ENCODE results near the gene SLC8B1.

The SLC8B1 gene

GRCh38 chr12:113351089-113351488 lies 16.2 kb upstream of the SLC8B1 start:
- no peak overlapping the region for H2AK5ac ChIP-seq (ENCODE audit: low read length)
- no peak overlapping the region for H3K4ac ChIP-seq (ENCODE audit: low read depth, low read length)
- H4K12ac ChIP-seq (ENCODE audit: low read depth, low read length), result no peak overlapping the region
- H3K9ac ChIP-seq (ENCODE audit: low read length), result no peak overlapping the region
- no peak overlapping the region for H2BK12ac ChIP-seq (ENCODE audit: low read length)
- H2BK5ac ChIP-seq (ENCODE audit: low read depth, low read length, poor library complexity), result no peak overlapping the region
- no peak overlapping the region for H3K23ac ChIP-seq (ENCODE audit: low read length)
- no peak overlapping the region for H3K4me3 ChIP-seq (ENCODE audit: low read depth, low read length)
- no peaks in the 10 kb centered on the region for H3K27me3 ChIP-seq (ENCODE audit: insufficient read depth, low read length)
- H2BK120ac ChIP-seq (ENCODE audit: insufficient read depth, low read length, poor library complexity), result no peak overlapping the region
- no peak overlapping the region for H3K18ac ChIP-seq (ENCODE audit: low read length)
- H4K91ac ChIP-seq (ENCODE audit: low read depth, low read length), result no peak overlapping the region
- no peak overlapping the region for H3K4me2 ChIP-seq (ENCODE audit: low read length)
- DNase-seq, result peak in 1 of 2 donors; percentile 29
- H2AFZ ChIP-seq (ENCODE audit: insufficient read depth, low read length, poor library complexity), result no peak overlapping the region
- H3K79me1 ChIP-seq (ENCODE audit: low read length), result no peaks in the 10 kb centered on the region
- H3K9me3 ChIP-seq (ENCODE audit: insufficient read depth, low read depth, low read length), result no peaks in the 10 kb centered on the region
- H3K14ac ChIP-seq (ENCODE audit: low read length), result no peak overlapping the region
- H3K27ac ChIP-seq (ENCODE audit: low read depth, low read length), result no peak overlapping the region
- H3K79me2 ChIP-seq (ENCODE audit: control insufficient read depth, insufficient read depth, low read length, poor library complexity), result no peaks in the 10 kb centered on the region
- no peaks in the 10 kb centered on the region for H3K36me3 ChIP-seq (ENCODE audit: control insufficient read depth in 1 of 2, insufficient read depth in 2 of 2, low read length in 2 of 2)
- no peak overlapping the region for H4K8ac ChIP-seq (ENCODE audit: low read depth, low read length)
- H3K4me1 ChIP-seq (ENCODE audit: control insufficient read depth in 1 of 2, insufficient read depth in 2 of 2, low read length in 2 of 2), result no peaks in the 10 kb centered on the region

DNA sequence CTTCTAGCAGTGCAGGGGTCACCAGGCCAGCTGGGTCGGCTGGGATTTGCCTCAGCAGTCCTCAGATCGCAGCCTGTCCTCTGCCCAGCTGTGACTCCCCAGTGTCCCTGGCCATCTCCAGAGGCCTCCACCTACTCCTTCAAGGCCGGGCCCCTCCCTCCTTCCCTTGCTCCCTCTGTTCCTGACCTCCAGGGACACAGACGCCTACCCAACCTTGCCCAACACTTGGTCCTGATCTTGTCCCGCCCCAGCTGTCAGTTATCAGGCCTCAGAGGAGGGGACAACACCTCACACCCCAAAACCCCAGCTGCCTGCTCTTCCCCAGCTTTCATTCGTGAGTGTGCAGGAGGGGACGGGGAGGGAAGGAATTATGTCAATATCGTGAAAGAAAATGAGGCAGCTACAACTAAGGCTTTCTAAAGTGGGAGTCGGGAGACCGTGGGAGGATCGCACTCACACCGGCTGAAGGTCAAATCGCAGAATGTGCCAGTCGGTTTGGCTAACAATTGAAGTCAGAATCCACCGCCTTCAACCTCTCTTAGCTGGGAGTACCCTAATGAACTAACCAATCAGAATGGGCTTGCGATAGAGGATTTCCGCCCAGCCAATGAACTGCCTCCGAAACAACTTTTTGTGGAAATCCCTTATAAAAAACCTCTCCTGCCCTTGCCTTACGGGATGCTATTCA lies 14.1 kb upstream of the SLC8B1 start:
- no peak overlapping the region for H3K18ac ChIP-seq (ENCODE audit: low read length)
- H3K4me3 ChIP-seq (ENCODE audit: low read depth, low read length), result no peak overlapping the region
- H4K12ac ChIP-seq (ENCODE audit: low read depth, low read length), result no peak overlapping the region
- H3K79me1 ChIP-seq (ENCODE audit: low read length), result no peaks in the 10 kb centered on the region
- no peak overlapping the region for H2AFZ ChIP-seq (ENCODE audit: insufficient read depth, low read length, poor library complexity)
- H3K27me3 ChIP-seq (ENCODE audit: insufficient read depth, low read length), result no peaks in the 10 kb centered on the region
- H2AK5ac ChIP-seq (ENCODE audit: low read length), result no peak overlapping the region
- no peaks in the 10 kb centered on the region for H3K36me3 ChIP-seq (ENCODE audit: control insufficient read depth in 1 of 2, insufficient read depth in 2 of 2, low read length in 2 of 2)
- no peak for DNase-seq
- no peak overlapping the region for H3K4ac ChIP-seq (ENCODE audit: low read depth, low read length)
- H4K91ac ChIP-seq (ENCODE audit: low read depth, low read length), result no peak overlapping the region
- no peak overlapping the region for H2BK5ac ChIP-seq (ENCODE audit: low read depth, low read length, poor library complexity)
- H3K79me2 ChIP-seq (ENCODE audit: control insufficient read depth, insufficient read depth, low read length, poor library complexity), result no peaks in the 10 kb centered on the region
- H3K4me1 ChIP-seq (ENCODE audit: control insufficient read depth in 1 of 2, insufficient read depth in 2 of 2, low read length in 2 of 2), result no peaks in the 10 kb centered on the region
- H3K4me2 ChIP-seq (ENCODE audit: low read length), result no peak overlapping the region
- H3K23ac ChIP-seq (ENCODE audit: low read length), result no peak overlapping the region
- no peak overlapping the region for H2BK12ac ChIP-seq (ENCODE audit: low read length)
- no peak overlapping the region for H3K9ac ChIP-seq (ENCODE audit: low read length)
- no peak overlapping the region for H3K27ac ChIP-seq (ENCODE audit: low read depth, low read length)
- no peak overlapping the region for H3K14ac ChIP-seq (ENCODE audit: low read length)
- WGBS (ENCODE audit: extremely low coverage, insufficient coverage, insufficient read length), result no CpG with 5 or more reads among the region's 19 CpGs
- no peak overlapping the region for H4K8ac ChIP-seq (ENCODE audit: low read depth, low read length)
- no peaks in the 10 kb centered on the region for H3K9me3 ChIP-seq (ENCODE audit: insufficient read depth, low read depth, low read length)
- H2BK120ac ChIP-seq (ENCODE audit: insufficient read depth, low read length, poor library complexity), result no peak overlapping the region

GRCh38 chr12:113347892-113348291 lies 13.0 kb upstream of the SLC8B1 start:
- H3K4me2 ChIP-seq (ENCODE audit: low read length), result no peak overlapping the region
- H2BK12ac ChIP-seq (ENCODE audit: low read length), result no peak overlapping the region
- H4K8ac ChIP-seq (ENCODE audit: low read depth, low read length), result no peak overlapping the region
- no peaks in the 10 kb centered on the region for H3K4me1 ChIP-seq (ENCODE audit: control insufficient read depth in 1 of 2, insufficient read depth in 2 of 2, low read length in 2 of 2)
- no peak overlapping the region for H4K91ac ChIP-seq (ENCODE audit: low read depth, low read length)
- no peak overlapping the region for H3K9ac ChIP-seq (ENCODE audit: low read length)
- DNase-seq, result no peak
- H2AFZ ChIP-seq (ENCODE audit: insufficient read depth, low read length, poor library complexity), result no peak overlapping the region
- H3K18ac ChIP-seq (ENCODE audit: low read length), result no peak overlapping the region
- H3K9me3 ChIP-seq (ENCODE audit: insufficient read depth, low read depth, low read length), result no peaks in the 10 kb centered on the region
- H3K23ac ChIP-seq (ENCODE audit: low read length), result no peak overlapping the region
- whole genome bisulfite sequencing (ENCODE audit: extremely low coverage, insufficient coverage, insufficient read length), result no CpG with 5 or more reads among the region's 2 CpGs
- no peak overlapping the region for H4K12ac ChIP-seq (ENCODE audit: low read depth, low read length)
- H3K36me3 ChIP-seq (ENCODE audit: control insufficient read depth in 1 of 2, insufficient read depth in 2 of 2, low read length in 2 of 2), result no peaks in the 10 kb centered on the region
- H3K14ac ChIP-seq (ENCODE audit: low read length), result no peak overlapping the region
- H3K79me2 ChIP-seq (ENCODE audit: control insufficient read depth, insufficient read depth, low read length, poor library complexity), result no peaks in the 10 kb centered on the region
- no peak overlapping the region for H3K4ac ChIP-seq (ENCODE audit: low read depth, low read length)
- no peak overlapping the region for H2BK120ac ChIP-seq (ENCODE audit: insufficient read depth, low read length, poor library complexity)
- H3K27me3 ChIP-seq (ENCODE audit: insufficient read depth, low read length), result no peaks in the 10 kb centered on the region
- H2AK5ac ChIP-seq (ENCODE audit: low read length), result no peak overlapping the region
- H3K79me1 ChIP-seq (ENCODE audit: low read length), result no peaks in the 10 kb centered on the region
- H3K27ac ChIP-seq (ENCODE audit: low read depth, low read length), result no peak overlapping the region
- H2BK5ac ChIP-seq (ENCODE audit: low read depth, low read length, poor library complexity), result no peak overlapping the region
- no peak overlapping the region for H3K4me3 ChIP-seq (ENCODE audit: low read depth, low read length)

- Histone ChIP-seq H3K9me3 (ENCODE audit: insufficient read depth, low read depth, low read length) (no peaks in the 10 kb centered on the region), H3K4me3 (ENCODE audit: low read depth, low read length) (no peak overlapping the region)
Measured at GRCh38 chr12:113347107-113347506, 12.2 kb upstream of the SLC8B1 start.

More at GRCh38 chr12:113347107-113347506, 12.2 kb upstream of the SLC8B1 start:
- Histone ChIP-seq H3K27ac (ENCODE audit: low read depth, low read length) (no peak overlapping the region), H2BK5ac (ENCODE audit: low read depth, low read length, poor library complexity) (no peak overlapping the region), H3K4me2 (ENCODE audit: low read length) (no peak overlapping the region), H2BK120ac (ENCODE audit: insufficient read depth, low read length, poor library complexity) (no peak overlapping the region), H4K8ac (ENCODE audit: low read depth, low read length) (no peak overlapping the region), H3K9ac (ENCODE audit: low read length) (no peak overlapping the region), H4K91ac (ENCODE audit: low read depth, low read length) (no peak overlapping the region), H3K23ac (ENCODE audit: low read length) (no peak overlapping the region), H3K14ac (ENCODE audit: low read length) (no peak overlapping the region), H2AK5ac (ENCODE audit: low read length) (no peak overlapping the region), H4K12ac (ENCODE audit: low read depth, low read length) (no peak overlapping the region), H3K27me3 (ENCODE audit: insufficient read depth, low read length) (no peaks in the 10 kb centered on the region), H2BK12ac (ENCODE audit: low read length) (no peak overlapping the region), H3K4me1 (ENCODE audit: control insufficient read depth in 1 of 2, insufficient read depth in 2 of 2, low read length in 2 of 2) (no peaks in the 10 kb centered on the region), H3K79me2 (ENCODE audit: control insufficient read depth, insufficient read depth, low read length, poor library complexity) (no peaks in the 10 kb centered on the region), H3K79me1 (ENCODE audit: low read length) (no peaks in the 10 kb centered on the region), H3K4ac (ENCODE audit: low read depth, low read length) (no peak overlapping the region), H3K18ac (ENCODE audit: low read length) (no peak overlapping the region), H2AFZ (ENCODE audit: insufficient read depth, low read length, poor library complexity) (no peak overlapping the region), H3K36me3 (ENCODE audit: control insufficient read depth in 1 of 2, insufficient read depth in 2 of 2, low read length in 2 of 2) (no peaks in the 10 kb centered on the region)
- WGBS (ENCODE audit: extremely low coverage, insufficient coverage, insufficient read length), result no CpG with 5 or more reads among the region's 3 CpGs
- no peak for DNase-seq

Measured in trophoblast cell (in vitro differentiated cells and primary cell).